NCI-H2107 treated with DMSO at 0.1 percent for 48 hours (cell line): Measurements from ENCODE around the gene PKP2.
A peak's percentile ranks its signal among the peaks of the same experiment; 100 is the strongest.

Experiments used
- DNase-seq: peaks from one replicate; lab custom pipeline; 2025; ENCODE audit not compliant: unreplicated experiment; lab: John Stamatoyannopoulos, UW

The PKP2 gene

GRCh38 chr12:32819424-32819823 is 77.2 kb downstream of the PKP2 start:
- no peak for DNase-seq

- DNase-seq, result no peak
These were observed 84.7 kb downstream of the PKP2 start for GRCh38 chr12:32811686-32812392.

- DNase-seq, result no peak
These were observed 86.7 kb downstream of the PKP2 start for GRCh38 chr12:32809846-32810245.

GRCh38 chr12:32809196-32809595 is 87.4 kb downstream of the PKP2 start:
- DNase-seq, result no peak

GRCh38 chr12:32804301-32804700 is 92.3 kb downstream of the PKP2 start:
- DNase-seq, result no peak

GRCh38 chr12:32801269-32801980 is 95.2 kb downstream of the PKP2 start:
- no peak for DNase-seq

GRCh38 chr12:32794281-32794680 is 102.3 kb downstream of the PKP2 start:
- no peak for DNase-seq

- no peak for DNase-seq
These were observed 106.7 kb downstream of the PKP2 start for GRCh38 chr12:32789916-32790315.

GRCh38 chr12:32789446-32789845 is 107.1 kb downstream of the PKP2 start:
- DNase-seq, result no peak

- no peak for DNase-seq
These were observed 108.2 kb downstream of the PKP2 start for GRCh38 chr12:32788405-32788804.

- DNase-seq, result no peak
These were observed 111.0 kb downstream of the PKP2 start for GRCh38 chr12:32785557-32785956.

- no peak for DNase-seq
These were observed 113.5 kb downstream of the PKP2 start for GRCh38 chr12:32783029-32783428.

- DNase-seq, result no peak
These were observed 116.5 kb downstream of the PKP2 start for GRCh38 chr12:32780071-32780470.

GRCh38 chr12:32777691-32778175 is 118.8 kb downstream of the PKP2 start:
- DNase-seq, result no peak

GRCh38 chr12:32777159-32777558 is 119.4 kb downstream of the PKP2 start:
- no peak for DNase-seq

- no peak for DNase-seq
These were observed 120.3 kb downstream of the PKP2 start for GRCh38 chr12:32776258-32776657.

- no peak for DNase-seq
These were observed 122.9 kb downstream of the PKP2 start for GRCh38 chr12:32773691-32774090.

- no peak for DNase-seq
These were observed 126.4 kb downstream of the PKP2 start for GRCh38 chr12:32770141-32770540.

- DNase-seq, result no peak
These were observed 128.1 kb downstream of the PKP2 start for GRCh38 chr12:32768518-32768917.

- DNase-seq, result peak; percentile 79
These were observed 130.7 kb downstream of the PKP2 start for GRCh38 chr12:32765906-32766305.

GRCh38 chr12:32761716-32762115 is 134.9 kb downstream of the PKP2 start:
- no peak for DNase-seq

GRCh38 chr12:32757157-32757556 is 139.4 kb downstream of the PKP2 start:
- DNase-seq, result no peak
